GM21360 (cell line): ENCODE results near the gene SH3RF1.
"Not testable (repeated sequence)": the region's sequence is repeated elsewhere in the genome, so short reads cannot be mapped to it uniquely, and the experiment has no call there.

Experiments
- ATAC-seq: cut with Tn5 transposase; IDR thresholded peaks from one replicate; pipeline ENCODE4 v1.9.1; 2021; ENCODE audit warnings: mild to moderate bottlenecking, moderate library complexity; ENCODE audit not compliant: unreplicated experiment

The SH3RF1 gene

GRCh38 chr4:169270810-169271691, at the start of gene SH3RF1:
TSS of gene SH3RF1 (minus strand) at chr4:169270956. CDS start at chr4:169269212, 1,744 bp downstream.
- peak; percentile 60 for ATAC-seq

- no peak for ATAC-seq
Observed at GRCh38 chr4:169315530-169316343, 45.0 kb upstream of the SH3RF1 start.

GRCh38 chr4:169314906-169315305, 44.1 kb upstream of the SH3RF1 start:
- no peak for ATAC-seq

- no peak for ATAC-seq
Observed at GRCh38 chr4:169313732-169314131, 43.0 kb upstream of the SH3RF1 start.

GRCh38 chr4:169312690-169313422, 42.1 kb upstream of the SH3RF1 start:
- no peak for ATAC-seq

GRCh38 chr4:169311643-169312365, 41.0 kb upstream of the SH3RF1 start:
- ATAC-seq: peak; percentile 90

- no peak for ATAC-seq
Observed at GRCh38 chr4:169309326-169309967, 38.7 kb upstream of the SH3RF1 start.

GRCh38 chr4:169307576-169307975, 36.8 kb upstream of the SH3RF1 start:
- no peak for ATAC-seq

- ATAC-seq: no peak
Observed at GRCh38 chr4:169305651-169306050, 34.9 kb upstream of the SH3RF1 start.

- ATAC-seq: no peak
Observed at GRCh38 chr4:169305173-169305572, 34.4 kb upstream of the SH3RF1 start.

- ATAC-seq: peak; percentile 45
Observed at GRCh38 chr4:169295822-169296221, 25.1 kb upstream of the SH3RF1 start.

- ATAC-seq: peak; percentile 86
Observed at GRCh38 chr4:169293343-169294176, 22.8 kb upstream of the SH3RF1 start.

- not testable (repeated sequence) for ATAC-seq
Observed at GRCh38 chr4:169287983-169288382, 17.2 kb upstream of the SH3RF1 start.

- no peak for ATAC-seq
Observed at GRCh38 chr4:169286562-169287301, 16.0 kb upstream of the SH3RF1 start.

- ATAC-seq: no peak
Observed at GRCh38 chr4:169283114-169283509, 12.4 kb upstream of the SH3RF1 start.

- no peak for ATAC-seq
Observed at GRCh38 chr4:169282429-169283113, 11.8 kb upstream of the SH3RF1 start.

GRCh38 chr4:169279108-169279507, 8.4 kb upstream of the SH3RF1 start:
- ATAC-seq: no peak

GRCh38 chr4:169278624-169279023, 7.9 kb upstream of the SH3RF1 start:
- ATAC-seq: no peak
